B cell (primary cell): ENCODE measurements around the gene KDELR3.

Experiments used
- CTCF ChIP-seq: fragments of 200-600 bp; IDR thresholded peaks from one replicate; pipeline ENCODE4 v1.8.0; 2022; ENCODE audit warnings: antibody characterized with exemption, mild to moderate bottlenecking
- EZH2 ChIP-seq: IDR thresholded peaks from 2 replicates; pipeline ENCODE4 v1.6.1; 2012; ENCODE audit warnings: borderline replicate concordance, low read depth, mild to moderate bottlenecking, moderate library complexity, low read length; ENCODE audit not compliant: insufficient read depth, poor library complexity, severe bottlenecking

GRCh38 chr22:38471237-38471636 lies 3.3 kb downstream of the KDELR3 start:
- no peak for TF ChIP-seq EZH2
- no peak for TF ChIP-seq CTCF
